ENCODE results near the gene KCNH2. TPM values are rescaled to one million over a fixed set of nuclear protein-coding genes. Genes with fewer than 3 reads are reported as not detected.
A peak's percentile ranks its signal among the peaks of the same experiment; 100 is the strongest.

KCNH2 gene
- total and polyA plus RNA-seq, 4 donors: 0.18 to 74.6 (median 0.33) TPM; not detected in 1

GRCh38 chr7:150992051-150992640 lies 14.0 kb upstream of the KCNH2 start (continued):
- TF ChIP-seq ZBTB33 (IDR thresholded peaks at IDR 0.05): no peak
- TF ChIP-seq RXRA (IDR thresholded peaks at IDR 0.05): no peak
- TF ChIP-seq EGR1 (IDR thresholded peaks at IDR 0.05; ENCODE audit: low read depth in 2 of 2): no peak
- no peak for TF ChIP-seq FOXA1 (IDR thresholded peaks at IDR 0.05)
- TF ChIP-seq SP1 (IDR thresholded peaks at IDR 0.05): no peak
- no peak for TF ChIP-seq RAD21 (IDR thresholded peaks at IDR 0.05)
- no peak for TF ChIP-seq YY1 (IDR thresholded peaks at IDR 0.05)
- no peak for TF ChIP-seq JUND (IDR thresholded peaks at IDR 0.05)
- no peak for TF ChIP-seq ATF3 (IDR thresholded peaks at IDR 0.05)

GRCh38 chr7:150990416-150991186 lies 12.5 kb upstream of the KCNH2 start, which contains the start of gene NOS3:
NOS3 (plus strand) TSS chr7:150991017; CDS start chr7:150993804, 2,787 bp downstream.
- Histone ChIP-seq H3K4me3 (ENCODE audit: low read depth in 1 of 3, low read length in 3 of 3) (no peak within 1 kb of the TSS), H3K27me3 (ENCODE audit: control insufficient read depth in 4 of 4, insufficient read depth in 4 of 4, low read length in 3 of 4) (peaks cover 0 to 2% (median 0%) of the 10 kb centered on the region in 4 donors), H3K36me3 (ENCODE audit: control insufficient read depth in 4 of 4, insufficient read depth in 3 of 4, low read depth in 1 of 4, low read length in 3 of 4) (no peaks in the 10 kb centered on the region), H3K9ac (ENCODE audit: low read depth in 1 of 2, low read length in 2 of 2) (no peak within 1 kb of the TSS), H3K9me3 (ENCODE audit: control insufficient read depth in 4 of 4, low read length in 3 of 4) (peaks cover 0 to 4% (median under 1%) of the 10 kb centered on the region in 4 donors), H3K27ac (ENCODE audit: low read depth in 1 of 2, low read length in 2 of 2) (peak within 1 kb of the TSS in 1 of 2 donors; percentile 12), H3K4me1 (ENCODE audit: control insufficient read depth in 4 of 4, insufficient read depth in 4 of 4, low read length in 3 of 4) (peaks cover 0 to 10% (median 6%) of the 10 kb centered on the region in 4 donors)
- 88% methylated on average over 12 of the region's 12 CpGs for WGBS
- no peak for TF ChIP-seq TAF1 (conservative IDR thresholded peaks at IDR 0.05)
- TF ChIP-seq FOXA2 (IDR thresholded peaks at IDR 0.05): no peak
- no peak for TF ChIP-seq GABPA (IDR thresholded peaks at IDR 0.05 in 1 of 2, conservative IDR thresholded peaks at IDR 0.05 in 1 of 2)
- no peak for TF ChIP-seq YY1 (IDR thresholded peaks at IDR 0.05)
- no peak for TF ChIP-seq RAD21 (IDR thresholded peaks at IDR 0.05)
- no peak for TF ChIP-seq JUND (IDR thresholded peaks at IDR 0.05)
- no peak for TF ChIP-seq REST (IDR thresholded peaks at IDR 0.05)
- TF ChIP-seq SP1 (IDR thresholded peaks at IDR 0.05): no peak
- TF ChIP-seq RXRA (IDR thresholded peaks at IDR 0.05): no peak
- TF ChIP-seq FOXA1 (IDR thresholded peaks at IDR 0.05): no peak
- no peak for TF ChIP-seq HNF4G (IDR thresholded peaks at IDR 0.05)
- no peak for TF ChIP-seq HNF4A (conservative IDR thresholded peaks at IDR 0.05)
- no peak for TF ChIP-seq MAX (IDR thresholded peaks at IDR 0.05)
- no peak for TF ChIP-seq EGR1 (IDR thresholded peaks at IDR 0.05; ENCODE audit: low read depth in 2 of 2)
- TF ChIP-seq CTCF (IDR thresholded peaks at IDR 0.05; ENCODE audit: low read depth, low read length, missing input control): no peak
- TF ChIP-seq NR2F2 (IDR thresholded peaks at IDR 0.05): no peak
- DNase-seq (ENCODE audit: low spot score): no peak
